Activated T-helper 1 cell treated with anti-CD3 and anti-CD28 coated beads, Interleukin-12 subunit alpha, Interleukin-12 subunit beta, Interleukin-2, Interleukin-4 antibody, amounts not matched to agents 30 ng/mL and 10 ng/mL and 1 ng/mL, durations not matched to agents 14 hours and 24 hours and 36 hours (primary cell): ENCODE results near the gene POTEM. TPM values are rescaled to one million over a fixed set of nuclear protein-coding genes. Genes with fewer than 3 reads are reported as not detected.
"Not testable (repeated sequence)": the region's sequence is repeated elsewhere in the genome, so short reads cannot be mapped to it uniquely, and the experiment has no call there.

Experiments used
- DNase-seq: peaks from one replicate; pipeline ENCODE4 v3.0.0; 2021; ENCODE audit warnings: low spot score
- H3K27ac Mint-ChIP-seq: one replicate; pipeline ENCODE4 v1.8.0; 2021; ENCODE audit warnings: mild to moderate bottlenecking, mixed read lengths
- H3K27me3 Mint-ChIP-seq: one replicate; pipeline ENCODE4 v1.8.0; 2022; ENCODE audit warnings: mild to moderate bottlenecking, moderate library complexity, mixed read lengths; ENCODE audit not compliant: insufficient read depth
- H3K36me3 Mint-ChIP-seq: one replicate; pipeline ENCODE4 v1.8.0; 2021; ENCODE audit warnings: low read depth, mixed read lengths
- H3K4me1 Mint-ChIP-seq: one replicate; pipeline ENCODE4 v1.8.0; 2021; ENCODE audit warnings: low read depth, mixed read lengths
- H3K4me3 Mint-ChIP-seq: one replicate; pipeline ENCODE4 v1.8.0; 2021; ENCODE audit warnings: mild to moderate bottlenecking, moderate library complexity, mixed read lengths
- H3K9me3 Mint-ChIP-seq: one replicate; pipeline ENCODE4 v1.8.0; 2021; ENCODE audit warnings: mixed read lengths
- intact Hi-C: fragments of 100-400 bp; cut with micrococcal nuclease; formaldehyde crosslinking; loops from one replicate; pipeline ENCODE4 v1.15.1; 2024
- total RNA-seq: library from RNA; stranded (reverse); gene quantifications from 2 replicates; pipeline ENCODE4 v1.2.3, GENCODE V29; 2022

POTEM gene
- total RNA-seq, result not detected in 2 replicates

DNA sequence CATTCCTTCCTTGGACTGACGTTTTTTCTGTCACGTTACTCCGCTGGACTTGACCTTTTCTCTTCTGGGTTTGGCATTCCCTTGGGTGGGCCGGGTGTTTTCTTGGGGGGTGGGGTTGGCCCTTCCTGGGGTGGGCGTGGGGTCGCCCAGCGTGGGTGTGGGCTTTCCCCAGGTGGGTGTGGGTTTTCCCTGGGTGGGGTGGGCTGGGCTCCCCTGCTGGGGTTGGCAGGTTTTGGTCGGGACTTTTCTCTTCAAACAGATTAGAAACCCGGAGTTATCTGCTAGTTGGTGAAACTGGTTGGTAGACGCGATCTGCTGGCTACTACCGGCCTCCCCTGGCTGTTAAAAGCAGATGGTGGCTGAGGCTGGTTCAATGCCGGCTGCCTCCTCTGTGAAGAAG is at the start of gene POTEM:
TSS of gene POTEM (plus strand) at position 301 of the 400 bp plus-strand sequence. CDS start at position 353, 52 bp downstream.
- H3K9me3 Mint-ChIP-seq, H3K27ac Mint-ChIP-seq, H3K36me3 Mint-ChIP-seq, DNase-seq, H3K4me1 Mint-ChIP-seq, intact Hi-C loops, H3K4me3 Mint-ChIP-seq, H3K27me3 Mint-ChIP-seq: not testable (repeated sequence)

- H3K27ac Mint-ChIP-seq, intact Hi-C loops, H3K9me3 Mint-ChIP-seq, H3K27me3 Mint-ChIP-seq, H3K4me3 Mint-ChIP-seq, DNase-seq, H3K4me1 Mint-ChIP-seq, H3K36me3 Mint-ChIP-seq: not testable (repeated sequence)
Observed at GRCh38 chr14:18918345-18918744, 48.9 kb upstream of the POTEM start.

DNA sequence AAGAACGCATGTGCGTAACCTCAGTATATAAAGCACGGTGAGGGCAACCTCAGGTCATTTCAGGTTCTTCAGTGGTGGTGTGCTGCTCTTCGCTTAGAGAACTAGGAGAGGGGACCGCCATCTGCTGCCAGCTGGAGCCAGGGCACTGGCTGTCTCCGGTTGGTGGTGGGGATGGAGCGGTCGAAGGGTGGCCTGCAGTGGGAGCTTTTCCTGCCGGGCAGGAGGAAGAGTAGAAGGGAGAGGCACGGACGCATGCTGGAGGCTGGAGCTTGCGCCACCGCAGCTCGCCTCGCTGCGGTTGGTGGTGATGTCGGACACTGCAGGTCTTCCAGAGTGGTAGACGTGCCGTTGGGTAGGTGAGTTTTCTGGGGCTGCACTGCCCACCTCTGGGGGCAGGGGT is 47.2 kb upstream of the POTEM start:
- H3K9me3 Mint-ChIP-seq, H3K4me3 Mint-ChIP-seq, intact Hi-C loops, H3K36me3 Mint-ChIP-seq, DNase-seq, H3K27me3 Mint-ChIP-seq, H3K27ac Mint-ChIP-seq, H3K4me1 Mint-ChIP-seq: not testable (repeated sequence)

DNA sequence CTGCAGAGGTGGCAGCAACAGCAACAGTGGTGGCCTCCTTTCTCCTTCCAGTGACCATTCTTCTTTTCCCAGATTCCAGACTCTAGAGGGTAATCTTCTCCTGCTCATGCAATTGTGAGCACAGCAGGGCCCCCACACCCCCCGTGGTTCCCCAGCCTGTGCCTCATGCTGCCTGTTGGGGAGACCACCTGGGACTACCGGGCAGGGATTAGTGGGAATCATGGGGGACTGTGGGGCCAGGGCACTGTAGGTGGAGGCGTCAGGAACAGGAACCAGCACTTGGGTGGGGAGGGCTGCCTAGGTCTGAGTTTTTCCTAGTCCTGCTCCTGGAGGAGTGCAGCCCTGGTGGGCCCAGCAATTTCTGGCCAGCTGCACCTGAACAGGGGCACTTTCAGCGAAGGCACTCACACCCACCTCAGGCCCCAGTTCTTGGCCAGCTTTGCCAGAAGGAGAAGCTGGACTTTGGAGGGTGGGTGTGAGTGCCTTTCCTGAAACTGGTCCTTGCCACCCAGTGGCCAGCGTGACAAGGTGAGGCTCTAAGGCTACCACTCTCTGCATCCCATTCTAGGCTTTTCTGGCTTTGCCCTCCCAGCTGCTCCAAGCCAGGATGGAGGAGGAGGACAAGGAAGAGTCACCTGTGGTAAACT is 46.1 kb upstream of the POTEM start:
- H3K4me3 Mint-ChIP-seq, H3K27me3 Mint-ChIP-seq, H3K36me3 Mint-ChIP-seq, DNase-seq, H3K27ac Mint-ChIP-seq, H3K4me1 Mint-ChIP-seq, intact Hi-C loops, H3K9me3 Mint-ChIP-seq: not testable (repeated sequence)

GRCh38 chr14:18936848-18937247 is 30.4 kb upstream of the POTEM start:
- H3K4me3 Mint-ChIP-seq, H3K4me1 Mint-ChIP-seq, H3K36me3 Mint-ChIP-seq, H3K27me3 Mint-ChIP-seq, intact Hi-C loops, DNase-seq, H3K9me3 Mint-ChIP-seq, H3K27ac Mint-ChIP-seq: not testable (repeated sequence)

GRCh38 chr14:18938733-18939132 is 28.5 kb upstream of the POTEM start:
- intact Hi-C loops, H3K9me3 Mint-ChIP-seq, H3K36me3 Mint-ChIP-seq, H3K27me3 Mint-ChIP-seq, DNase-seq, H3K27ac Mint-ChIP-seq, H3K4me1 Mint-ChIP-seq, H3K4me3 Mint-ChIP-seq: not testable (repeated sequence)

- H3K36me3 Mint-ChIP-seq, H3K27ac Mint-ChIP-seq, H3K9me3 Mint-ChIP-seq, H3K27me3 Mint-ChIP-seq, intact Hi-C loops, H3K4me1 Mint-ChIP-seq, H3K4me3 Mint-ChIP-seq, DNase-seq: not testable (repeated sequence)
Observed at GRCh38 chr14:18949939-18950338, 17.3 kb upstream of the POTEM start.

DNA sequence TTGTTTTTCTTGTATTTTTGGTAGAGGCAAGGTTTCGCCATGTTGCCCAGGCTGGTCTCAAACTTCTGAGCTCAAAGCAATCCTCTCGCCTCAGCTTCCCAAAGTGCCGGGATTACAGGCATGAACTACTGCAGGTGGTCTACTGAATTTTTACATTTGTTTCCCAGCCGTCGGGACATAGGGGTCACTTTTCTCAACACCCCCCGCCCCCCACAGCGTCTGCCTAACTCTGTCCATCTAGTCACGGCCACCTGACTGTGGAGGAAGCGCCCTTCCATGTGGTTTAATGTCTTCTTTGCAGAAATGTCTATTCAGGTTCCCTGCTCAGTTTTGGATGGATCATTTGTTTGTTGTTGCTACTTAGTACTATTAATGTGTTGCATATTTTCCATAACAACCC is 14.1 kb upstream of the POTEM start:
- intact Hi-C loops, H3K4me3 Mint-ChIP-seq, H3K27ac Mint-ChIP-seq, H3K36me3 Mint-ChIP-seq, H3K4me1 Mint-ChIP-seq, H3K27me3 Mint-ChIP-seq, H3K9me3 Mint-ChIP-seq, DNase-seq: not testable (repeated sequence)

GRCh38 chr14:18955816-18956215 is 11.4 kb upstream of the POTEM start:
- H3K27ac Mint-ChIP-seq, DNase-seq, H3K36me3 Mint-ChIP-seq, intact Hi-C loops, H3K9me3 Mint-ChIP-seq, H3K27me3 Mint-ChIP-seq, H3K4me1 Mint-ChIP-seq, H3K4me3 Mint-ChIP-seq: not testable (repeated sequence)

DNA sequence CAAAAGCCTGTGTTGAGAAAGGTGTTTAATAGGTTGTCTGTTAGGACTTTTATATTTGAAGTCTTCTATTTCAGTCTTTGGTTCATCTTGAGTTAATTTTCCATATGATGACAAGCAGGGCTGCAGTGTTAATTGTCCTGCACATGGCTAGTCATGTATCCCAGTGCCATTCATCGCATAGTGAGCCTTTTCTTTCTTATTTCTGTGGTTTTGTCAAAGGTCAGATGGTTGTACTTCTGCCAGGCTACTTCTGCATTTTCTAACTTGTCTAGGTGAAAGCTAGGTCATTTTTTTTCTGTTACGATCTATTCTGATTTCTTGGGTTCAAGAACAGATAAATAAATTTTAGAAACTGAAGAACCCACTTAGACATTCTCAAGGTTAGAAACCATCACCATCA is 5.7 kb upstream of the POTEM start:
- H3K27ac Mint-ChIP-seq, H3K27me3 Mint-ChIP-seq, intact Hi-C loops, DNase-seq, H3K36me3 Mint-ChIP-seq, H3K9me3 Mint-ChIP-seq, H3K4me1 Mint-ChIP-seq, H3K4me3 Mint-ChIP-seq: not testable (repeated sequence)

GRCh38 chr14:18962143-18962542 is 5.1 kb upstream of the POTEM start:
- DNase-seq, H3K27ac Mint-ChIP-seq, H3K4me1 Mint-ChIP-seq, H3K9me3 Mint-ChIP-seq, intact Hi-C loops, H3K4me3 Mint-ChIP-seq, H3K36me3 Mint-ChIP-seq, H3K27me3 Mint-ChIP-seq: not testable (repeated sequence)

DNA sequence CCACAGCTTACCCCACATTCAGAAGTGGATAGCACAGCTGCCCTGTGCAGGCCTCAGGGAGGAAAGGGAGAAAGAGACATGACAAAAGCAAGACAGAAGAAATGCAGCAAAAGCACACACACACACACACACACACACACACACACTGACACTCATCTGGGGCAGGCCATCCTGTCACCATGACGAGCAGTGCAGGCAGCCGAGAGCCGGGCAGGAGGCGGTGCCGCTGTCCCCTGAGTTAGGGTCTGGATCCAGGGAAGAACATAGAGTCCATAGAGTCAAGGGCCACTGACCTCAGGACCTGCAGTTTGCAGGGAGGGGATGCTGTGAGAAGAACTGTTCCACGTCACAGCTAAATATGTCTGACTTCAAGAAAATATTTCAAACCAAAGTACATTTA is 4.0 kb upstream of the POTEM start:
- H3K9me3 Mint-ChIP-seq, H3K27ac Mint-ChIP-seq, H3K27me3 Mint-ChIP-seq, H3K36me3 Mint-ChIP-seq, H3K4me1 Mint-ChIP-seq, intact Hi-C loops, H3K4me3 Mint-ChIP-seq, DNase-seq: not testable (repeated sequence)

DNA sequence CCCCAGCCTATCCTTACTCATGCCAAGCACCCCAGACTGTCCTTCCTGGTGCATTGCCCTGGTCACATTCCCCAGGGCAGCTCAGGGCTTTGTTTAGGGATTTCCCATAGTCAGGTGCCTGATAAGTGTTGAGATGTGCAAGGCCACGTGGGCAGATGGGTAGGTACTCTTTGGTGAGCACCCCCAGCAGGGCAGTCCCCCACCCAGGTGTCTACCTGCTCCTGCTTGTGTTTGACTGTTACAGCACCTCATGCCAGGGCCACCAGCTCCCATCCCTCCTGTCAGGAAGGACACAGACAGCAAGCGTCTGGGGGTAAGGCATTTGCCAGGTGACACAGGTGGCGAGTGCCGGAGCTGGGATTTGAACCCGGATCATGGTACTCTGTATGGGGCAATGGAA is 2.4 kb upstream of the POTEM start:
- DNase-seq, intact Hi-C loops, H3K9me3 Mint-ChIP-seq, H3K27ac Mint-ChIP-seq, H3K4me3 Mint-ChIP-seq, H3K4me1 Mint-ChIP-seq, H3K36me3 Mint-ChIP-seq, H3K27me3 Mint-ChIP-seq: not testable (repeated sequence)

- H3K4me1 Mint-ChIP-seq, intact Hi-C loops, H3K9me3 Mint-ChIP-seq, DNase-seq, H3K27me3 Mint-ChIP-seq, H3K4me3 Mint-ChIP-seq, H3K27ac Mint-ChIP-seq, H3K36me3 Mint-ChIP-seq: not testable (repeated sequence)
Observed at GRCh38 chr14:19002566-19002965, 35.3 kb downstream of the POTEM start.
